Thyroid gland (tissue), 4 donors: ENCODE data around the gene GRAMD1C. TPM values are rescaled to one million over a fixed set of nuclear protein-coding genes. Genes with fewer than 3 reads are reported as not detected.
"Not testable (repeated sequence)": the region's sequence is repeated elsewhere in the genome, so short reads cannot be mapped to it uniquely, and the experiment has no call there.

Experiments
- DNase-seq, 2 donors: peaks; one replicate each; pipeline ENCODE4 v3.0.0-alpha.2; 2019
- H3K27ac ChIP-seq, 3 donors: fragments of 200-600 bp; sonication (generic); 1 replicate in 2 of 3; 2 replicates in 1 of 3; pipeline ENCODE4 v1.5.1; 2016 to 2019; ENCODE audit warnings: mild to moderate bottlenecking in 1 of 3, moderate library complexity in 1 of 3
- H3K27me3 ChIP-seq: fragments of 200-600 bp; sonication (generic); one replicate; pipeline ENCODE4 v1.5.1; 2019
- H3K36me3 ChIP-seq, 2 donors: fragments of 200-600 bp; sonication (generic); one replicate each; pipeline ENCODE4 v1.5.1; 2016 to 2019
- H3K4me1 ChIP-seq, 2 donors: fragments of 200-600 bp; sonication (generic); one replicate each; pipeline ENCODE4 v1.5.1; 2017 to 2019
- H3K4me3 ChIP-seq, 3 donors: fragments of 200-600 bp; sonication (generic); replicated peaks in 1 of 3; 1 replicate in 2 of 3; 2 replicates in 1 of 3; pipeline ENCODE4 v1.5.1; 2016; ENCODE audit warnings: mild to moderate bottlenecking in 1 of 3
- H3K9me3 ChIP-seq: fragments of 200-600 bp; sonication (generic); one replicate; pipeline ENCODE4 v1.5.1; 2017
- CTCF ChIP-seq, 6 experiments: fragments of 200-600 bp in 3 of 6; fragments of 450-650 bp in 3 of 6; sonication (generic) in 3 of 6; IDR thresholded peaks; one replicate each; pipeline ENCODE4 v1.5.1; 2016 to 2019; ENCODE audit warnings: antibody characterized with exemption in 6 of 6, mild to moderate bottlenecking in 2 of 6, inconsistent platforms in 1 of 6, moderate library complexity in 1 of 6
- POLR2A ChIP-seq, 2 donors: fragments of 450-650 bp; IDR thresholded peaks; one replicate each; pipeline ENCODE4 v1.6.1; 2017; ENCODE audit warnings: antibody characterized with exemption in 2 of 2, mild to moderate bottlenecking in 2 of 2, moderate library complexity in 1 of 2
- WGBS, 2 donors: methylation state at CpG; one replicate each; pipeline ENCODE4 v1.1.5; 2017; 5-methylcytosine and 5-hydroxymethylcytosine counted together
- intact Hi-C: fragments of 100-400 bp; cut with DNase I; formaldehyde crosslinking; loops from one replicate; pipeline ENCODE4 v1.15.1; 2023
- total RNA-seq, 4 donors: library from RNA; depleted of rRNA; stranded (reverse); fragments of >200 nt; gene quantifications; one replicate each; pipeline ENCODE4 v1.2.3, GENCODE V29; 2016

Gene GRAMD1C
- total RNA-seq, 4 donors from 2014 or later, result 5.8 to 20.2 (median 9.1) TPM

DNA sequence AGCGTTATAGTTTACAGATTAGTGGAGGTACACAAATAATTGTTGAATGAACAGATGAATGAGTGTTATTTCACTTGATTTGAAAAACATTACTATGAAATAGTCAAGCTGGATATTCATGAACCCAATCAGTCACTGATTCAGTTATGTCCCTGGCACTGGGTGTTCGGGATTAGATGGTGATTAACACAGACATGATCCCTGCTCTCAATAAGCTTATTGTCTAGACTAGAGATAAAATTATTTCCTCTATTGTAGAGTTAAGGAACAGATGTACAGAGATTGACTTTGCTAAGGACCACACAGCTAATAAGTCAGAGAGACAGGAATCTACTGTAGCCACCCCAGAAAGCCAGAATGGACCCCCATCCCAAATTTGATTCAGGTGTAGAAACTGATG lies 963 bp downstream of the GRAMD1C start:
- no peak overlapping the region for H3K4me3 ChIP-seq
- no peaks in the 10 kb centered on the region for H3K9me3 ChIP-seq
- 84 to 92% methylated on average over 2 of the region's 2 CpGs for WGBS, 2 donors
- intact Hi-C loops, result loop anchor here (5.0 to 10.0 kb wide), 2 partner anchors 73 to 105 kb away; no protein-coding TSS in a partner anchor
- TF ChIP-seq CTCF (IDR thresholded peaks at IDR 0.05) (no peak), POLR2A (IDR thresholded peaks at IDR 0.05) (no peak)
- H3K36me3 ChIP-seq, result no peaks in the 10 kb centered on the region
- H3K27me3 ChIP-seq, result no peaks in the 10 kb centered on the region
- H3K4me1 ChIP-seq, result no peaks in the 10 kb centered on the region
- H3K27ac ChIP-seq, result no peak overlapping the region
- no peak for DNase-seq

DNA sequence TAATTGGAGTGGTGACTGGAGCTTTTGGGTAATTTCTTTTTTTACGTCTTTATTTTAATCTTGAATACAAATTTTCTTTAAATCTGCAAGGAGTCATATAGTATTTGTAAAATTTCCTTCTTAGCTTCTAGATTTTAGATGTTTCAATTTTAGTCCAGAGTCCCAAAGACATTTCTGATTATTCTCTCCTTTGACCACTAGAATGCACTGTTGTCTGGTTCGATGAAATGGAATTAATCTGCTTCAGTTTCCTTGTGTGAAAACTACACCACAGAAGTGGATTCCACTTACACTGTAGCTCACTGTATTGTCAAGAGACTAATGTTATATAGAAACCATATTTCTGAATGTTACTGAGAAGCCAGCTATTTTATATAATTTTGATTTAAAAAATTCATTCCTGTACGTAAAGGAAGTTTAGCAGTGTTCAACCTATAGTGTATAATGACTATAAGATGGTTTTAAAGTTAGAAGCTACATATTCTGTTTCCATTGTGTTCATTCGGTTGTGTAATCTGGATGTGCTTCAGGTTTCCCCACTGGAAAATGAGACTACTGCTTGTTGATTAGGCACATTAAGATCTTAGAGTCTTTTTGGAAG lies 6.1 kb downstream of the GRAMD1C start:
- Histone ChIP-seq H3K27me3 (no peaks in the 10 kb centered on the region), H3K9me3 (no peaks in the 10 kb centered on the region), H3K4me1 (peaks cover 0 to 10% of the 10 kb centered on the region in 2 donors), H3K36me3 (no peaks in the 10 kb centered on the region), H3K4me3 (no peak overlapping the region), H3K27ac (no peak overlapping the region)
- no peak for DNase-seq
- peak in 5 of 6 experiments; percentile 33 to 59 (median 53) for TF ChIP-seq CTCF (IDR thresholded peaks at IDR 0.05)
- no peak for TF ChIP-seq POLR2A (IDR thresholded peaks at IDR 0.05)
- WGBS, 2 donors, result 43% methylated on average over 4 of the region's 4 CpGs
- intact Hi-C loops, result no loop called here

- intact Hi-C loops, result no loop called here
- TF ChIP-seq POLR2A (IDR thresholded peaks at IDR 0.05), result no peak
- TF ChIP-seq CTCF (IDR thresholded peaks at IDR 0.05), result no peak
- H3K4me1 ChIP-seq, result peaks cover 0 to 10% of the 10 kb centered on the region in 2 donors
- no peak for DNase-seq
- no peaks in the 10 kb centered on the region for H3K27me3 ChIP-seq
- H3K4me3 ChIP-seq, result no peak overlapping the region
- no peaks in the 10 kb centered on the region for H3K36me3 ChIP-seq
- H3K27ac ChIP-seq, result peak overlapping the region in 1 of 3 donors; percentile 14
- no peaks in the 10 kb centered on the region for H3K9me3 ChIP-seq
Measured at GRCh38 chr3:113847247-113847646, 8.7 kb downstream of the GRAMD1C start.

DNA sequence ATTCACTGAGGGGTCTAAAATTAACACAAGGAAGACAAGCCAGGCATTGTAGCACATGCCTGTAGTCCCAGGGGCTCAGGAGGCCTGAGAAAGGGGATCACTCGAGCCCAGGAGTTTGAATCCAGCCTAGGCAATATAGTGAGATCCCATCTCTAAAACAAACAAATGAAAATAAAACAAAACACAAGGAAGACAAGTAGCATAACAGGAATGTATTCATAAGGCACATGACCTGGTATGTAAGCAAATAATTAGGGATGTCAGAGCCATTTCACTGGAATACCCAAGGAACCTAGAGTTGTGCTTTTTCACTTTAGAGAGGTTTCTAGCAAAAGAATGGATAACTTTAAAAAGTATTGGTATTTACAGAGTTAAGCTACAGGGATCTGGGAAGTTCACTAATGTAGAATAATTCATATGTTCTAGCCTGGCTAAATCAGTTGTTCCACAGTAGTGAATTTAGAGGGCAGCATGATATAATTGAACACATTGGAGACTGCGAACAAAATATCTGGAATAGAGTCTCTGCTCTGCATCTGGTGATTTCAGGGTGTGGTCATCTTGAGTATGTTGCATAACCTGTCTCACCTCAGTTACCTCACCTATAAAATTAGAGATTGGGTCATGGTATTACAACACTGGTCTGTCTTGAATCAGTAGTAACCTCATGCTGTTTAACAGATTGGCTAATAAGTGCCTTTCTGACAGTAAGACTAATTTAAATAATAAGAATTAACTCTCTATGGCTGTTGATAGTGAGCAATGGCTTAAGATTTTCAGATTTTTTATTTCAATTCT lies 9.3 kb downstream of the GRAMD1C start:
- H3K4me3 ChIP-seq, result no peak overlapping the region
- no peaks in the 10 kb centered on the region for H3K36me3 ChIP-seq
- intact Hi-C loops, result no loop called here
- no peaks in the 10 kb centered on the region for H3K27me3 ChIP-seq
- no peak for TF ChIP-seq POLR2A (IDR thresholded peaks at IDR 0.05)
- no peak for TF ChIP-seq CTCF (IDR thresholded peaks at IDR 0.05)
- DNase-seq, result no peak
- H3K4me1 ChIP-seq, result peaks cover 0 to 10% of the 10 kb centered on the region in 2 donors
- whole genome bisulfite sequencing, 2 donors, result 69 to 80% methylated on average over 2 of the region's 2 CpGs
- H3K9me3 ChIP-seq, result no peaks in the 10 kb centered on the region
- peak overlapping the region in 1 of 3 donors; percentile 14 for H3K27ac ChIP-seq

- H3K36me3 ChIP-seq, H3K27ac ChIP-seq, intact Hi-C loops, DNase-seq, H3K9me3 ChIP-seq, H3K4me3 ChIP-seq, H3K27me3 ChIP-seq, H3K4me1 ChIP-seq: not testable (repeated sequence)
- 66 to 87% methylated on average over 2 to 3 of the region's 3 CpGs for WGBS, 2 donors
Measured at GRCh38 chr3:113849071-113849470, 10.5 kb downstream of the GRAMD1C start.

DNA sequence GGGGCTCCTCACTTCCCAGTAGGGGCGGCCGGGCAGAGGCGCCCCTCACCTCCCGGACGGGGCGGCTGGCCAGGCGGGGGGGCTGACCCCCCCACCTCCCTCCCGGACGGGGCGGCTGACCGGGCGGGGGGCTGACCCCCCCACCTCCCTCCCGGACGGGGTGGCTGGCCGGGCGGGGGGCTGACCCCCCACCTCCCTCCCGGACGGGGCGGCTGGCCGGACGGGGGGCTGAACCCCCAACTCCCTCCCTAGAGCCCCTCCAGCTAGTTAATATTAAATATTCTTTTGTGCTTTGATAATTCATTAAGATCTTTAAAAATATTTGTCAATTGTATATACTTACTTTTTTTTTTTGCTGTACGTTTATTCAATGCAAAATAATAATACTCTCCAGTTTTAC lies 11.3 kb downstream of the GRAMD1C start:
- DNase-seq, H3K27me3 ChIP-seq, H3K4me3 ChIP-seq, H3K9me3 ChIP-seq, H3K27ac ChIP-seq, H3K36me3 ChIP-seq, intact Hi-C loops, H3K4me1 ChIP-seq: not testable (repeated sequence)
- 96 to 99% methylated on average over 6 to 8 of the region's 22 CpGs for WGBS, 2 donors

- H3K4me3 ChIP-seq, H3K9me3 ChIP-seq, H3K27me3 ChIP-seq, DNase-seq, H3K4me1 ChIP-seq, H3K27ac ChIP-seq, intact Hi-C loops, H3K36me3 ChIP-seq: not testable (repeated sequence)
- WGBS, 2 donors, result 89 to 98% methylated on average over 9 of the region's 9 CpGs
Measured at GRCh38 chr3:113850391-113850790, 11.8 kb downstream of the GRAMD1C start.
